Karpas-422 (cell line): Measurements from ENCODE around the gene CYP2D6. TPM values are rescaled to one million over a fixed set of nuclear protein-coding genes. Genes with fewer than 3 reads are reported as not detected.
A peak's percentile ranks its signal among the peaks of the same experiment; 100 is the strongest.

Experiments
- DNase-seq: peaks from one replicate; pipeline ENCODE4 v3.0.0-alpha.2; 2015
- H2AFZ ChIP-seq: fragments of 200-600 bp; sonication (generic); 2 replicates; pipeline ENCODE4 v1.6.1; 2014; ENCODE audit warnings: antibody characterized with exemption, low read length, mixed read lengths
- H3K27ac ChIP-seq: fragments of 200-600 bp; sonication (generic); 2 replicates; pipeline ENCODE4 v1.5.1; 2014; ENCODE audit warnings: mild to moderate bottlenecking, low read length, moderate library complexity
- H3K27me3 ChIP-seq: fragments of 200-600 bp; sonication (generic); 2 replicates; pipeline ENCODE4 v1.6.1; 2014; ENCODE audit warnings: low read length, mixed read lengths
- H3K36me3 ChIP-seq: fragments of 200-600 bp; sonication (generic); 2 replicates; pipeline ENCODE4 v1.6.1; 2014; ENCODE audit warnings: low read length, mixed read lengths; ENCODE audit not compliant: insufficient read depth
- H3K4me1 ChIP-seq: fragments of 200-600 bp; sonication (generic); 2 replicates; pipeline ENCODE4 v1.6.1; 2014; ENCODE audit warnings: mild to moderate bottlenecking, low read length, mixed read lengths
- H3K4me2 ChIP-seq: fragments of 200-600 bp; sonication (generic); 2 replicates; pipeline ENCODE4 v1.6.1; 2014; ENCODE audit warnings: low read length, low read depth, mild to moderate bottlenecking; ENCODE audit not compliant: poor library complexity, severe bottlenecking
- H3K4me3 ChIP-seq: fragments of 200-600 bp; sonication (generic); 2 replicates; pipeline ENCODE4 v1.5.1; 2014; ENCODE audit warnings: mild to moderate bottlenecking, antibody characterized with exemption, low read length, mixed read lengths
- H3K79me2 ChIP-seq: fragments of 200-600 bp; sonication (generic); 2 replicates; pipeline ENCODE4 v1.6.1; 2014; ENCODE audit warnings: mild to moderate bottlenecking, low read length, mixed read lengths
- H3K9ac ChIP-seq: fragments of 200-600 bp; sonication (generic); 2 replicates; pipeline ENCODE4 v1.6.0; 2014; ENCODE audit warnings: low read length
- H3K9me2 ChIP-seq: fragments of 200-600 bp; sonication (generic), shearing (Covaris generic); replicated peaks from 2 replicates; pipeline ENCODE4 v1.6.0; 2014; ENCODE audit warnings: mild to moderate bottlenecking, low read length, moderate library complexity; ENCODE audit not compliant: insufficient read depth
- H3K9me3 ChIP-seq: fragments of 300-700, 200-600 bp; sonication (generic); 2 replicates; pipeline ENCODE4 v1.6.1; 2014; ENCODE audit warnings: low read length, mixed read lengths
- H4K20me1 ChIP-seq: fragments of 200-600 bp; sonication (generic); 2 replicates; pipeline ENCODE4 v1.6.1; 2014; ENCODE audit warnings: mild to moderate bottlenecking, antibody characterized with exemption, low read length, low read depth; ENCODE audit not compliant: insufficient read depth
- total RNA-seq: library from RNA; depleted of rRNA; stranded (reverse); fragments of >200 nt; shearing (Covaris generic); gene quantifications from 2 replicates; pipeline ENCODE4 v1.2.3, GENCODE V29; 2014; ENCODE audit warnings: low replicate concordance; rRNA removed

Gene CYP2D6
- total RNA-seq, 1 experiment from 2014 or later, result 2.9 TPM

GRCh38 chr22:42079319-42080251 is 51.0 kb downstream of the CYP2D6 start, which contains the start of gene SMDT1:
Gene SMDT1, plus strand, starts transcription at chr22:42079700. Its CDS starts 69 bp downstream, at chr22:42079769.
- peak within 1 kb of the TSS; percentile 78 for H3K9ac ChIP-seq
- H3K4me2 ChIP-seq, result peak within 1 kb of the TSS; percentile 83
- no peaks in the 10 kb centered on the region for H3K27me3 ChIP-seq
- peaks cover 18% of the 10 kb centered on the region for H3K4me1 ChIP-seq
- H3K36me3 ChIP-seq, result peaks cover 21% of the 10 kb centered on the region
- no peaks in the 10 kb centered on the region for H3K9me2 ChIP-seq
- peak within 1 kb of the TSS; percentile 81 for H3K4me3 ChIP-seq
- peak; percentile 100 for DNase-seq
- no peaks in the 10 kb centered on the region for H4K20me1 ChIP-seq
- H2AFZ ChIP-seq, result peak within 1 kb of the TSS; percentile 68
- peaks cover 31% of the 10 kb centered on the region for H3K79me2 ChIP-seq
- no peaks in the 10 kb centered on the region for H3K9me3 ChIP-seq
- peak within 1 kb of the TSS; percentile 76 for H3K27ac ChIP-seq

- Histone ChIP-seq H3K79me2 (peaks cover 29% of the 10 kb centered on the region), H3K4me2 (peak overlapping the region; percentile 83), H3K9me3 (no peaks in the 10 kb centered on the region), H3K27me3 (no peaks in the 10 kb centered on the region), H3K9ac (peak overlapping the region; percentile 78), H3K9me2 (no peaks in the 10 kb centered on the region), H4K20me1 (no peaks in the 10 kb centered on the region), H2AFZ (peak overlapping the region; percentile 68), H3K27ac (peak overlapping the region; percentile 63), H3K4me1 (peaks cover 18% of the 10 kb centered on the region), H3K4me3 (peak overlapping the region; percentile 81), H3K36me3 (peaks cover 18% of the 10 kb centered on the region)
- peak; percentile 44 for DNase-seq
Measured at GRCh38 chr22:42078469-42079318, 51.9 kb downstream of the CYP2D6 start.

- Histone ChIP-seq H3K4me3 (no peak overlapping the region), H3K9me3 (no peaks in the 10 kb centered on the region), H3K4me2 (no peak overlapping the region), H3K9me2 (no peaks in the 10 kb centered on the region), H3K36me3 (peaks cover 7% of the 10 kb centered on the region), H3K27me3 (no peaks in the 10 kb centered on the region), H2AFZ (no peak overlapping the region), H4K20me1 (no peaks in the 10 kb centered on the region), H3K4me1 (peaks cover 18% of the 10 kb centered on the region), H3K79me2 (peaks cover 20% of the 10 kb centered on the region), H3K9ac (no peak overlapping the region), H3K27ac (no peak overlapping the region)
- no peak for DNase-seq
Measured at GRCh38 chr22:42077486-42078125, 53.0 kb downstream of the CYP2D6 start.

DNA sequence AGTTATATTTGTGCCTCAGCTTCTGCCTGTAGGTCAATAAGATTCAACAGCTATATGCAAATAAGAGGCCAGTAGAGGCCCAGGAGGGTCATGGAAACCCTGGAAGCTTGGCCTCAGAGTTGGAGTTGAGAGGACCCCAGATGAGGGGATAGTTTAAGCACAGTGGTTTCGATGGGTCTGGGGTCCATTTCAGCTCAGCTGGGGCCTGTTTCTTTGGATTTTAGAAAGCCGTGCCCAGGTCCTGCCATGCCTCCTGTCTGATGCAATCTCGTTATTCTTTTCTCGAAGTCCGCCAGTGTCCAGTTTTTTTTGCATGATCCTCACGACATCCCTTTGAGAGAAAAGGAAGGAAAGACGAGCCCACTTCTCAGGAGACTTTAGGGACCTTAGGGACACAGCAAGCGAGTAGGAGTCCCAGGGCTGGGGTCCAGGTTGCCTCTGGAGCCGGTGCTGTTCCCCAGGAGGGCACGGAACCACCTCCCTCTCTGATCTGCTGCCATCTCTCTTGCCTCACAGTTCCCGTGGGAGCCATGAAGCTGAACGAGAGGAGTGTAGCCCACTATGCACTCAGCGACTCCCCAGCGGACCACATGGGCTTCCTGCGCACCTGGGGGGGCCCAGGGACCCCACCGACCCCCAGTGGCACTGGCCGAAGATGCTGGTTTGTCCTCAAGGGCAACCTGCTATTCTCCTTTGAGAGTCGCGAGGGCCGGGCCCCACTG is 53.7 kb downstream of the CYP2D6 start:
- Histone ChIP-seq H3K4me3 (no peak overlapping the region), H3K9ac (no peak overlapping the region), H4K20me1 (no peaks in the 10 kb centered on the region), H3K9me3 (no peaks in the 10 kb centered on the region), H3K9me2 (no peaks in the 10 kb centered on the region), H3K79me2 (peaks cover 19% of the 10 kb centered on the region), H2AFZ (no peak overlapping the region), H3K27ac (no peak overlapping the region), H3K36me3 (peaks cover 4% of the 10 kb centered on the region; the same call in 1 of the 2 replicates), H3K27me3 (no peaks in the 10 kb centered on the region), H3K4me2 (no peak overlapping the region), H3K4me1 (peaks cover 18% of the 10 kb centered on the region)
- no peak for DNase-seq

Other genes with a start within 250 kb of the CYP2D6 start
- gene SHISA8, start 215.7 kb downstream of the CYP2D6 start, total RNA-seq, result 3.2 and 6.5 TPM in 2 replicates
- 130 and 141 TPM in 2 replicates for gene TNFRSF13C, start 204.0 kb downstream of the CYP2D6 start, total RNA-seq
- 83.8 and 108 TPM in 2 replicates for gene CENPM, start 183.7 kb downstream of the CYP2D6 start, total RNA-seq
- gene SEPTIN3, start 161.4 kb downstream of the CYP2D6 start, total RNA-seq, result not detected in 2 replicates
- 0.19 and 0.43 TPM in 2 replicates for gene WBP2NL, start 132.0 kb downstream of the CYP2D6 start, total RNA-seq
- 19.3 and 26.1 TPM in 2 replicates for gene NAGA, start 60.0 kb downstream of the CYP2D6 start, total RNA-seq
- not detected in 2 replicates for gene PHETA2, start 56.6 kb downstream of the CYP2D6 start, total RNA-seq
- 12.6 and 35.9 TPM in 2 replicates for gene SMDT1, start 51.1 kb downstream of the CYP2D6 start, total RNA-seq
- 32.8 and 44.7 TPM in 2 replicates for gene NDUFA6, start 40.0 kb downstream of the CYP2D6 start, total RNA-seq
- 38.1 and 60.1 TPM in 2 replicates for gene TCF20, start 139.8 kb upstream of the CYP2D6 start, total RNA-seq